Keratinocyte (primary cell): ENCODE measurements around the gene GNPAT. TPM values are rescaled to one million over a fixed set of nuclear protein-coding genes. Genes with fewer than 3 reads are reported as not detected.

ENCODE experiments used
- DNase-seq: peaks from one replicate; pipeline ENCODE4 v3.0.0-alpha.2; 2011; ENCODE audit warnings: low read depth, missing footprints, low spot score
- FAIRE-seq: peaks from 2 replicates; lab custom pipeline; 2011; peaks lifted over from hg19 to GRCh38; lab: Jason Lieb, UNC
- H2AFZ ChIP-seq: 2 replicates; pipeline ENCODE4 v1.6.0; 2012; ENCODE audit warnings: low read length, control low read depth, inconsistent platforms; ENCODE audit not compliant: control insufficient read depth
- H3K27ac ChIP-seq: 2 replicates; pipeline ENCODE4 v1.5.1; 2011; ENCODE audit warnings: low read length; ENCODE audit not compliant: control insufficient read depth, insufficient read depth
- H3K27me3 ChIP-seq: 3 replicates; pipeline ENCODE4 v1.6.0; 2011; ENCODE audit warnings: low read length; ENCODE audit not compliant: control insufficient read depth, insufficient read depth; ENCODE audit errors: extremely low read depth
- H3K36me3 ChIP-seq, 2 experiments: 2 replicates in 1 of 2; 3 replicates in 1 of 2; pipeline ENCODE4 v1.5.1; 2011; ENCODE audit warnings: low read length in 2 of 2, mild to moderate bottlenecking in 1 of 2; ENCODE audit not compliant: control insufficient read depth in 2 of 2, insufficient read depth in 2 of 2; ENCODE audit errors: extremely low read depth in 1 of 2
- H3K4me1 ChIP-seq: 3 replicates; pipeline ENCODE4 v1.5.1; 2011; ENCODE audit warnings: low read length; ENCODE audit not compliant: control insufficient read depth, insufficient read depth; ENCODE audit errors: extremely low read depth
- H3K4me2 ChIP-seq: 3 replicates; pipeline ENCODE4 v1.6.0; 2011; ENCODE audit warnings: low read depth, low read length; ENCODE audit not compliant: control insufficient read depth, insufficient read depth; ENCODE audit errors: extremely low read depth
- H3K4me3 ChIP-seq, 3 experiments: fragments of 200-600 bp in 1 of 3; sonication (generic) in 1 of 3; 2 replicates in 2 of 3; 3 replicates in 1 of 3; pipeline ENCODE4 v1.5.1; 2011 to 2016; ENCODE audit warnings: low read length in 3 of 3, mild to moderate bottlenecking in 3 of 3, control low read depth in 2 of 3, inconsistent platforms in 1 of 3, low read depth in 1 of 3, mixed read lengths in 1 of 3, mixed run types in 1 of 3, moderate library complexity in 1 of 3; ENCODE audit not compliant: control insufficient read depth in 2 of 3, insufficient read depth in 2 of 3; ENCODE audit errors: extremely low read depth in 1 of 3
- H3K79me2 ChIP-seq: 2 replicates; pipeline ENCODE4 v1.6.0; 2012; ENCODE audit warnings: low read length; ENCODE audit not compliant: control insufficient read depth, insufficient read depth
- H3K9ac ChIP-seq: 3 replicates; pipeline ENCODE4 v1.6.0; 2011; ENCODE audit warnings: low read length; ENCODE audit not compliant: control insufficient read depth, insufficient read depth; ENCODE audit errors: extremely low read depth
- H3K9me1 ChIP-seq: 3 replicates; pipeline ENCODE4 v1.6.0; 2011; ENCODE audit warnings: low read length; ENCODE audit not compliant: control insufficient read depth, insufficient read depth; ENCODE audit errors: extremely low read depth
- H3K9me3 ChIP-seq: 2 replicates; pipeline ENCODE4 v1.5.1; 2012; ENCODE audit warnings: low read depth, low read length; ENCODE audit not compliant: control insufficient read depth
- H4K20me1 ChIP-seq: 3 replicates; pipeline ENCODE4 v1.6.0; 2011; ENCODE audit warnings: low read length; ENCODE audit not compliant: control insufficient read depth, insufficient read depth; ENCODE audit errors: extremely low read depth
- EZH2 ChIP-seq: IDR thresholded peaks from one replicate; pipeline ENCODE4 v1.6.1; 2012; ENCODE audit warnings: inconsistent platforms, mild to moderate bottlenecking, low read length, moderate library complexity
- dilution Hi-C: fragments of 300-500 bp; cut with MboI; formaldehyde crosslinking; loops from one replicate; pipeline ENCODE4 v1.7.0; 2020; ENCODE audit warnings: low sequenced_read_pairs; ENCODE audit not compliant: extremely low pct_ligation_motif_present
- polyA plus RNA-seq, 5 experiments: library from polyadenylated mRNA; depleted of rRNA in 3 of 5; stranded (reverse) in 3 of 5; stranded (forward) in 1 of 5; unstranded in 1 of 5; fragments of >200 nt; gene quantifications; 1 replicate in 1 of 5; 2 replicates in 3 of 5; 3 replicates in 1 of 5; pipeline versions ENCODE4 v1.2.1 to v1.2.3, GENCODE V29; 2011 to 2012; ENCODE audit warnings: missing spikeins in 2 of 5, low read depth in 1 of 5, low replicate concordance in 1 of 5
- TF ChIP-seq, protein P1 (sequence below), 3 experiments: IDR thresholded peaks in 1 of 3; conservative IDR thresholded peaks in 1 of 3; optimal IDR thresholded peaks in 1 of 3; 2 replicates in 2 of 3; 3 replicates in 1 of 3; pipeline versions ENCODE3 to v1.5.1; 2011; ENCODE audit warnings: low read length in 3 of 3, mild to moderate bottlenecking in 3 of 3, moderate library complexity in 2 of 3, control low read depth in 1 of 3, inconsistent platforms in 1 of 3; ENCODE audit not compliant: insufficient read depth in 2 of 3; ENCODE audit errors: extremely low read depth in 1 of 3

Gene GNPAT
- polyA plus RNA-seq, 1 donor (not counting 4 experiments of a cell fraction or from before 2014, with no cell fraction given): 39.9 TPM

DNA sequence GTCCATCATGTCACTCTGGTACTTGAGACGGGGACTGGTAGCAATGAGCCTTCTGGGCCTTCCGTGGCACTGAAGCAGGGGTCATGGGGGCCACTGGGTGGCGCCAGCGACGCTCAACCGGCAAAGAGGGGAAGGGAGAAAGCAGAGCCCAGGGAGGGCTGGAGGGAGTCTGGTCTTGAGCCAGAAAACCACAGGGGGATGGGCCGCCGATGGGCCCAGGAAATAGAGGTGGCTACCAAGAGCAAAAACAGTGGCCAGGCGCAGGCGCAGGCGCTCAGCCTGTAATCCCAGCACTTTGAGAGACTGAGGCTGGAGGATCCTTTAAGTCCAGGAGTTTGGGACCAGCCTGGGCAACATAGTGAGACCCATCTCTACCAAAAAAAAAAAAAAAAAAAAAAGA, 74.9 kb downstream of the GNPAT start:
- Histone ChIP-seq H4K20me1 (no peaks in the 10 kb centered on the region), H3K27ac (no peak overlapping the region), H3K4me2 (no peak overlapping the region), H3K27me3 (no peaks in the 10 kb centered on the region), H3K9me1 (no peaks in the 10 kb centered on the region), H3K9ac (no peak overlapping the region), H3K4me1 (no peaks in the 10 kb centered on the region), H3K4me3 (no peak overlapping the region), H3K36me3 (no peaks in the 10 kb centered on the region), H3K79me2 (no peaks in the 10 kb centered on the region), H2AFZ (no peak overlapping the region), H3K9me3 (no peaks in the 10 kb centered on the region)
- FAIRE-seq (peak; percentile 26), DNase-seq (no peak)
- dilution Hi-C loops: no loop called here
- TF ChIP-seq EZH2: no peak
- TF ChIP-seq, protein P1, sequence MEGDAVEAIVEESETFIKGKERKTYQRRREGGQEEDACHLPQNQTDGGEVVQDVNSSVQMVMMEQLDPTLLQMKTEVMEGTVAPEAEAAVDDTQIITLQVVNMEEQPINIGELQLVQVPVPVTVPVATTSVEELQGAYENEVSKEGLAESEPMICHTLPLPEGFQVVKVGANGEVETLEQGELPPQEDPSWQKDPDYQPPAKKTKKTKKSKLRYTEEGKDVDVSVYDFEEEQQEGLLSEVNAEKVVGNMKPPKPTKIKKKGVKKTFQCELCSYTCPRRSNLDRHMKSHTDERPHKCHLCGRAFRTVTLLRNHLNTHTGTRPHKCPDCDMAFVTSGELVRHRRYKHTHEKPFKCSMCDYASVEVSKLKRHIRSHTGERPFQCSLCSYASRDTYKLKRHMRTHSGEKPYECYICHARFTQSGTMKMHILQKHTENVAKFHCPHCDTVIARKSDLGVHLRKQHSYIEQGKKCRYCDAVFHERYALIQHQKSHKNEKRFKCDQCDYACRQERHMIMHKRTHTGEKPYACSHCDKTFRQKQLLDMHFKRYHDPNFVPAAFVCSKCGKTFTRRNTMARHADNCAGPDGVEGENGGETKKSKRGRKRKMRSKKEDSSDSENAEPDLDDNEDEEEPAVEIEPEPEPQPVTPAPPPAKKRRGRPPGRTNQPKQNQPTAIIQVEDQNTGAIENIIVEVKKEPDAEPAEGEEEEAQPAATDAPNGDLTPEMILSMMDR (optimal IDR thresholded peaks at IDR 0.05 in 1 of 3, IDR thresholded peaks at IDR 0.05 in 1 of 3, conservative IDR thresholded peaks at IDR 0.05 in 1 of 3; ENCODE audit: extremely low read depth in 1 of 3, insufficient read depth in 2 of 3, low read length in 3 of 3): peak; percentile 54 to 64 (median 62)

DNA sequence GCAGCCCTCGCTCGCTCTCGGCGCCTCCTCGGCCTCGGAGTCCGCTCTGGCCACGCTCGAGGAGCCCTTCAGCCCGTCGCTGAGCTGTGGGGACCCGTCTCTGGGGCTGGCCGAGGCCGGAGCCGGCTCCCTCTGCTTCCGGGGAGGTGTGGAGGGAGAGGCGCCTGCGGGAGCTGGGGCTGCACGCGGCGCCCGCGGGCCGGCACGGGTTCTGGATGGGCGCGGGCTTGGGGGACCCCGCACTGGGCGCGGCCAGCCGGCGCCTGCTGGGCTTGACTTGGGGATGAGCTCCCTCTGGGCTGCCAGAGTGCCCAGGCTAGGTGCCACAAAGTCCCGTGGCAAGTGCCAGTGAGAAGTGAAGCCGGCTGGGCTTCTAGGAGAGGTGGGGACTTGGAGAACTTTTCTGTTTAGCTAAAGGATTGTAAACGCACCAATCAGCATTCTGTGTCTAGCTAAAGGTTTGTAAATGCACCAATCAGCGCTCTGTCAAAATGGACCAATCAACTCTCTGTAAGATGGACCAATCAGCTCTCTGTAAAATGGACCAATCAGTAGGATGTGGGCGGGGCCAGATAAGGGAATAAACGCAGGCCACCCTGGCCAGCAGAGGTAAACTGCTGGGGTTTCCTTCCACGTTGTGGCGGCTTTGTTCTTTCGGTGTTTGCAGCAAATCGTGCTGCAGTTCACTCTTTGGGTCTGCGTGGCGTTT, 76.4 kb downstream of the GNPAT start:
- no peak overlapping the region for H3K9ac ChIP-seq
- H3K9me3 ChIP-seq: no peaks in the 10 kb centered on the region
- H3K27me3 ChIP-seq: no peaks in the 10 kb centered on the region
- dilution Hi-C loops: no loop called here
- no peak for DNase-seq
- no peak overlapping the region for H3K4me2 ChIP-seq
- no peaks in the 10 kb centered on the region for H3K36me3 ChIP-seq
- no peak for FAIRE-seq
- no peak for TF ChIP-seq EZH2
- TF ChIP-seq, protein P1 (optimal IDR thresholded peaks at IDR 0.05 in 1 of 3, IDR thresholded peaks at IDR 0.05 in 1 of 3, conservative IDR thresholded peaks at IDR 0.05 in 1 of 3; ENCODE audit: extremely low read depth in 1 of 3, insufficient read depth in 2 of 3, low read length in 3 of 3): no peak
- no peaks in the 10 kb centered on the region for H3K79me2 ChIP-seq
- no peaks in the 10 kb centered on the region for H3K4me1 ChIP-seq
- H3K4me3 ChIP-seq: no peak overlapping the region
- no peaks in the 10 kb centered on the region for H3K9me1 ChIP-seq
- no peak overlapping the region for H2AFZ ChIP-seq
- H4K20me1 ChIP-seq: no peaks in the 10 kb centered on the region
- H3K27ac ChIP-seq: no peak overlapping the region
